Measurements from ENCODE around the gene COL4A5. TPM values are rescaled to one million over a fixed set of nuclear protein-coding genes. Genes with fewer than 3 reads are reported as not detected.

The COL4A5 gene
- total and polyA plus RNA-seq, 8 donors, result 0.58 to 3.3 (median 1.2) TPM

DNA sequence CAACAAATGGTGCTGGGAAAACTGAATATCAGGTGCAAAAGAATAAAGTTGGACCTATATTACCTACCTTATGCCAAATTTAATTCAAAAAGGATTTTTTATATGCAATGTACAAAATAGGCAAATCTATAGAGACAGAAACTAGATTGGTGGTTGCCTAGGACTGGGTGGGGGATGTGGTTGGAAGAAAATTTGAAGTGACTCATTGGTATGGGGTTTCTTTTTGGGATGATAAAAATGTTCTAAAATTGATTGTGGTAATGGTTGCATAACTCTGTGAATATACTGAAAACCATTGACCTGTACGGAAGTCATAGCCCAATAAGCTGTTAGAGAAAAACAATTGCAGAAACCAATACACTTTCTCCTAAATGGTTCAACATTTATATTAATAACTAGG lies 72.1 kb downstream of the COL4A5 start:
- no peaks in the 10 kb centered on the region for H3K4me1 ChIP-seq
- no peak for FAIRE-seq
- H3K36me3 ChIP-seq, result no peaks in the 10 kb centered on the region
- H3K27me3 ChIP-seq, result no peaks in the 10 kb centered on the region
- H3K4me3 ChIP-seq, result no peak overlapping the region
- WGBS, 2 donors, result 81 to 92% methylated on average over 1 of the region's 1 CpG
- DNase-seq, result no peak
- intact Hi-C loops (cut with DNase I), result no loop called here
- H3K27ac ChIP-seq, result no peak overlapping the region
- H3K9me3 ChIP-seq, result no peaks in the 10 kb centered on the region
- TF ChIP-seq, protein P1, sequence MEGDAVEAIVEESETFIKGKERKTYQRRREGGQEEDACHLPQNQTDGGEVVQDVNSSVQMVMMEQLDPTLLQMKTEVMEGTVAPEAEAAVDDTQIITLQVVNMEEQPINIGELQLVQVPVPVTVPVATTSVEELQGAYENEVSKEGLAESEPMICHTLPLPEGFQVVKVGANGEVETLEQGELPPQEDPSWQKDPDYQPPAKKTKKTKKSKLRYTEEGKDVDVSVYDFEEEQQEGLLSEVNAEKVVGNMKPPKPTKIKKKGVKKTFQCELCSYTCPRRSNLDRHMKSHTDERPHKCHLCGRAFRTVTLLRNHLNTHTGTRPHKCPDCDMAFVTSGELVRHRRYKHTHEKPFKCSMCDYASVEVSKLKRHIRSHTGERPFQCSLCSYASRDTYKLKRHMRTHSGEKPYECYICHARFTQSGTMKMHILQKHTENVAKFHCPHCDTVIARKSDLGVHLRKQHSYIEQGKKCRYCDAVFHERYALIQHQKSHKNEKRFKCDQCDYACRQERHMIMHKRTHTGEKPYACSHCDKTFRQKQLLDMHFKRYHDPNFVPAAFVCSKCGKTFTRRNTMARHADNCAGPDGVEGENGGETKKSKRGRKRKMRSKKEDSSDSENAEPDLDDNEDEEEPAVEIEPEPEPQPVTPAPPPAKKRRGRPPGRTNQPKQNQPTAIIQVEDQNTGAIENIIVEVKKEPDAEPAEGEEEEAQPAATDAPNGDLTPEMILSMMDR (IDR thresholded peaks at IDR 0.05), result no peak
- ATAC-seq, result no peak

DNA sequence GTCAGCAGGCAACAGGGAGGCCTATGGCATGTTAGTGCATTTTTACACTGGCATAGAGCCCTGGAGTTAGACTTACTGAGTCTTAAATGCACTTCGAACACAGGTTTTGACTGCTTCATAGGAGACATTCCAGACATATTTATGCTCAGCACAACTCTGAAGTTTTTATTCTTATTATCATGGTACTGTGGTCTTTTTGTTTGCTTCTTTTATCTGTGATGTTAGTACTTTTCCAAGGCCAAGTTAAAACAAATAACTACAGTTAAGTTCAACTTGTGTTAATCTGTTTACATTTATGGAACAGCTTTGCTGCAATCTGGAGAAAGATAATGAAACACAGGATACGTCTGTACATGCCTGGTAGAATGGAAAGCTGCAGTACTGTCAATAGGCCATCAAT lies 76.5 kb downstream of the COL4A5 start:
- Histone ChIP-seq H3K4me1 (no peaks in the 10 kb centered on the region), H3K36me3 (no peaks in the 10 kb centered on the region), H3K9me3 (no peaks in the 10 kb centered on the region), H3K27me3 (no peaks in the 10 kb centered on the region), H3K27ac (no peak overlapping the region), H3K4me3 (no peak overlapping the region)
- no peak for DNase-seq
- ATAC-seq, result no peak
- TF ChIP-seq, protein P1 (IDR thresholded peaks at IDR 0.05), result no peak
- FAIRE-seq, result no peak
- intact Hi-C loops (cut with DNase I), result no loop called here
- 7 to 10% methylated on average over 2 of the region's 2 CpGs for WGBS, 2 donors

DNA sequence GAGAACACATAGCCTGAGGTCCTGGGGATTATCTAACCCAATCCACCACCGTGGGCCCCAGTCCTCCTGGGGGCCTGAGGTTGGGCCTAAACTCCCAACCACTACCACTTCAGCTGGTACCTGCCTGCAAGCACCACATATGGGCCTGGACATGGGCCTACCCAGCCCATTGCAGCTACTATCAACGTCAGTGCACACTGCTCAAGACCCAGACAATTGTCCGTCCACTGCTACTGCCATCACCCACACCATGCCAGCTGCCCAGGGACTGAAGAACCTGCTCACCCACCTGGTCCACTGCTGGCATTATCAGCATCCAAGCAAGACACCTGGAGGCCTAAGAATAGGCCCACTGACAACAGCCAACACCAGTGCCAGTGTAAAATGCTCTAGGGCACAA lies 88.1 kb downstream of the COL4A5 start:
- intact Hi-C loops (cut with DNase I), result no loop called here
- no peak for DNase-seq
- Histone ChIP-seq H3K36me3 (no peaks in the 10 kb centered on the region), H3K4me1 (no peaks in the 10 kb centered on the region), H3K9me3 (no peaks in the 10 kb centered on the region), H3K27me3 (peaks cover 0 to 29% (median 0%) of the 10 kb centered on the region in 4 donors), H3K4me3 (no peak overlapping the region), H3K27ac (no peak overlapping the region)
- FAIRE-seq, result no peak
- TF ChIP-seq, protein P1 (IDR thresholded peaks at IDR 0.05), result no peak
- 77 to 84% methylated on average over 3 of the region's 3 CpGs for WGBS, 2 donors
- ATAC-seq, result no peak

DNA sequence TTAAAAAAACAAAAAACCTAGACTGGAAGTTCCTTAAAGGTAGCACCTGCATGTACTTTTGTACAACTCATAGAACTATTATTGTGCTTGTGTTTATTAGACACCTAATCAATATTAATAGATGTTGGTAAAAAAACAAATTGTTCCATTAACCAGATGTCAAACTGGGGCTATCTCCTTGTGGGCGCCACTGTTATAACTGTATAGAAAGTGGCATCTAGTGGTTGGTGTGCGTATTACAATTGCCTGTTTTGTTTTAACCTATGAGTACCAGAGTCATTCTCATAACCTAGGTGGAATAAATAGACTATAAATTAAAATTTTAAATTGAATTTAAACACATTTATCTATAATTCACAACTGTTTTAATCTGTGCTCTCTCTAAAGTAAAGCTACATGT lies 97.4 kb downstream of the COL4A5 start:
- peaks cover 0 to 11% (median 0%) of the 10 kb centered on the region in 4 donors for H3K27me3 ChIP-seq
- no peak for DNase-seq
- ATAC-seq, result peak in 3 of 4 donors; percentile 60 to 71 (median 70)
- H3K36me3 ChIP-seq, result no peaks in the 10 kb centered on the region
- FAIRE-seq, result peak; percentile 93
- no peaks in the 10 kb centered on the region for H3K9me3 ChIP-seq
- no peak overlapping the region for H3K4me3 ChIP-seq
- no peaks in the 10 kb centered on the region for H3K4me1 ChIP-seq
- intact Hi-C loops (cut with DNase I), result no loop called here
- WGBS, 2 donors, result 14 to 35% methylated on average over 2 of the region's 2 CpGs
- no peak overlapping the region for H3K27ac ChIP-seq
- TF ChIP-seq, protein P1 (IDR thresholded peaks at IDR 0.05), result peak; percentile 6 to 65 (median 50)

DNA sequence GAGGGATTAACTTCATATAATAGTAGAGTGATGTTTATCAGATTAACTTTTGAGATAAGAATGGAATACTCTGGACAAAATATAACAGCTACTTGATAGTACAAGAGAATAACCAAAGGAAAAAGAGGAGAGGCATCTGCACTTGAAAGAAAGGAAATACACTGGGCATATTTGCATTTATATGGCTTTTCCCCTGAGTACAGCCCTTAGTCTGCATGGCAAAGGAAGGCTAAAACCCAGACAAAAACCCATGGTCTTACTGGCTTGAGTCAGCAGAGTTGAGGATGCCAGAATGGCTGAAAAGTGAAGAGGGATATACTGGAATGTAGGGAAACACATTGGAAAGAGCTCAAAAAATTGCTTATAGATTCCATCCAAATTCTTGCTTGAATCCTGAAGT lies 101.6 kb downstream of the COL4A5 start:
- H3K27me3 ChIP-seq, result peaks cover 0 to 11% (median 0%) of the 10 kb centered on the region in 4 donors
- H3K4me3 ChIP-seq, result no peak overlapping the region
- TF ChIP-seq, protein P1 (IDR thresholded peaks at IDR 0.05), result no peak
- no peak for DNase-seq
- no peaks in the 10 kb centered on the region for H3K36me3 ChIP-seq
- H3K9me3 ChIP-seq, result no peaks in the 10 kb centered on the region
- H3K27ac ChIP-seq, result no peak overlapping the region
- intact Hi-C loops (cut with DNase I), result no loop called here
- ATAC-seq, result no peak
- H3K4me1 ChIP-seq, result no peaks in the 10 kb centered on the region
- no peak for FAIRE-seq

Data from pancreas (tissue), 10 donors.